ENCODE measurements around the gene DKK3.

GRCh38 chr11:12050470-12051286, 42.3 kb upstream of the DKK3 start:
- TF ChIP-seq TAF1 (IDR thresholded peaks at IDR 0.05; ENCODE audit: low read depth) (no peak), EZH2 (IDR thresholded peaks at IDR 0.05; ENCODE audit: borderline replicate concordance, insufficient read depth, low read length, poor library complexity, severe bottlenecking) (no peak), EP300 (conservative IDR thresholded peaks at IDR 0.05; ENCODE audit: poor library complexity, severe bottlenecking) (no peak), CTCF (IDR thresholded peaks at IDR 0.05; ENCODE audit: poor library complexity, severe bottlenecking) (no peak), POLR2AphosphoS5 (IDR thresholded peaks at IDR 0.05) (no peak)

All from neural cell (in vitro differentiated cells).